Esophagus mucosa (tissue), 1 donor: ENCODE measurements around the gene SEMA4D. TPM values are rescaled to one million over a fixed set of nuclear protein-coding genes. Genes with fewer than 3 reads are reported as not detected.
A peak's percentile ranks its signal among the peaks of the same experiment; 100 is the strongest.
"Not testable (repeated sequence)": the region's sequence is repeated elsewhere in the genome, so short reads cannot be mapped to it uniquely, and the experiment has no call there.

Experiments used
- ATAC-seq: fragments of 200-7000 bp; cut with Tn5 transposase; one replicate; pipeline ENCODE4 v1.9.1; 2020
- total RNA-seq: library from RNA; stranded (reverse); gene quantifications from one replicate; pipeline ENCODE4 v1.2.4, GENCODE V29; 2023
- donor health status: DM: yes; HTN: yes; CAD: no.

Gene SEMA4D
- total RNA-seq, 1 donor from 2014 or later: 30.4 TPM

- ATAC-seq: no peak
Measured at GRCh38 chr9:89347651-89348050, 150.3 kb downstream of the SEMA4D start.

GRCh38 chr9:89346696-89347095 is 151.2 kb downstream of the SEMA4D start:
- ATAC-seq: no peak

- no peak for ATAC-seq
Measured at GRCh38 chr9:89345476-89345875, 152.4 kb downstream of the SEMA4D start.

GRCh38 chr9:89343812-89344211 is 154.1 kb downstream of the SEMA4D start:
- ATAC-seq: not testable (repeated sequence)

GRCh38 chr9:89342948-89343347 is 155.0 kb downstream of the SEMA4D start:
- ATAC-seq: no peak

GRCh38 chr9:89342213-89342612 is 155.7 kb downstream of the SEMA4D start:
- no peak for ATAC-seq

- no peak for ATAC-seq
Measured at GRCh38 chr9:89340332-89340731, 157.6 kb downstream of the SEMA4D start.

- ATAC-seq: no peak
Measured at GRCh38 chr9:89339807-89340206, 158.1 kb downstream of the SEMA4D start.

- no peak for ATAC-seq
Measured at GRCh38 chr9:89330513-89330912, 167.4 kb downstream of the SEMA4D start.

- ATAC-seq: no peak
Measured at GRCh38 chr9:89329917-89330316, 168.0 kb downstream of the SEMA4D start.

- ATAC-seq: no peak
Measured at GRCh38 chr9:89328064-89328463, 169.8 kb downstream of the SEMA4D start.

- ATAC-seq: no peak
Measured at GRCh38 chr9:89325733-89326132, 172.2 kb downstream of the SEMA4D start.

- ATAC-seq: no peak
Measured at GRCh38 chr9:89323390-89323789, 174.5 kb downstream of the SEMA4D start.

- no peak for ATAC-seq
Measured at GRCh38 chr9:89319015-89319905, 178.7 kb downstream of the SEMA4D start.

GRCh38 chr9:89318123-89319014 is 179.5 kb downstream of the SEMA4D start, which contains the start of gene SECISBP2:
TSS of gene SECISBP2 (plus strand) at chr9:89318500. CDS start at chr9:89318577, 77 bp downstream.
- peak; percentile 98 for ATAC-seq

GRCh38 chr9:89317282-89317681 is 180.6 kb downstream of the SEMA4D start:
- no peak for ATAC-seq

- no peak for ATAC-seq
Measured at GRCh38 chr9:89315482-89315881, 182.4 kb downstream of the SEMA4D start.

GRCh38 chr9:89314955-89315354 is 183.0 kb downstream of the SEMA4D start:
- no peak for ATAC-seq

GRCh38 chr9:89313842-89314241 is 184.1 kb downstream of the SEMA4D start:
- no peak for ATAC-seq

GRCh38 chr9:89312222-89312571 is 185.7 kb downstream of the SEMA4D start:
- ATAC-seq: no peak

GRCh38 chr9:89311346-89312221 is 186.3 kb downstream of the SEMA4D start:
- ATAC-seq: peak; percentile 7
